Measurements from ENCODE around the gene IMMP2L.

The IMMP2L gene

GRCh38 chr7:111014079-111014478, 548.2 kb downstream of the IMMP2L start:
- DNase-seq, result no peak

GRCh38 chr7:111012799-111013675, 549.3 kb downstream of the IMMP2L start:
- DNase-seq, result no peak

- DNase-seq, result no peak
These were observed 550.1 kb downstream of the IMMP2L start for GRCh38 chr7:111012149-111012548.

GRCh38 chr7:111011520-111011919, 550.8 kb downstream of the IMMP2L start:
- DNase-seq, result no peak

GRCh38 chr7:111010798-111011197, 551.5 kb downstream of the IMMP2L start:
- DNase-seq, result no peak

- peak; percentile 5 to 9 for DNase-seq
These were observed 552.7 kb downstream of the IMMP2L start for GRCh38 chr7:111009526-111010040.

- no peak for DNase-seq
These were observed 555.6 kb downstream of the IMMP2L start for GRCh38 chr7:111006691-111007090.

- DNase-seq, result no peak
These were observed 556.3 kb downstream of the IMMP2L start for GRCh38 chr7:111006040-111006439.

GRCh38 chr7:111005445-111005844, 556.8 kb downstream of the IMMP2L start:
- no peak for DNase-seq

- DNase-seq, result no peak
These were observed 557.9 kb downstream of the IMMP2L start for GRCh38 chr7:111004310-111004901.

GRCh38 chr7:111003883-111004282, 558.4 kb downstream of the IMMP2L start:
- no peak for DNase-seq

GRCh38 chr7:110994028-110994967, 568.0 kb downstream of the IMMP2L start:
- DNase-seq, result no peak

GRCh38 chr7:110988890-110989501, 573.3 kb downstream of the IMMP2L start:
- DNase-seq, result no peak

- no peak for DNase-seq
These were observed 573.9 kb downstream of the IMMP2L start for GRCh38 chr7:110988348-110988747.

- DNase-seq, result no peak
These were observed 575.1 kb downstream of the IMMP2L start for GRCh38 chr7:110987127-110987693.

GRCh38 chr7:110983822-110984456, 578.4 kb downstream of the IMMP2L start:
- DNase-seq, result no peak

- DNase-seq, result no peak
These were observed 585.1 kb downstream of the IMMP2L start for GRCh38 chr7:110977127-110977737.

- DNase-seq, result no peak
These were observed 586.8 kb downstream of the IMMP2L start for GRCh38 chr7:110975486-110975885.

- no peak for DNase-seq
These were observed 587.9 kb downstream of the IMMP2L start for GRCh38 chr7:110974441-110974840.

- DNase-seq, result no peak
These were observed 588.9 kb downstream of the IMMP2L start for GRCh38 chr7:110973196-110973990.
